Measurements from ENCODE around the gene ZFHX3.

DNA sequence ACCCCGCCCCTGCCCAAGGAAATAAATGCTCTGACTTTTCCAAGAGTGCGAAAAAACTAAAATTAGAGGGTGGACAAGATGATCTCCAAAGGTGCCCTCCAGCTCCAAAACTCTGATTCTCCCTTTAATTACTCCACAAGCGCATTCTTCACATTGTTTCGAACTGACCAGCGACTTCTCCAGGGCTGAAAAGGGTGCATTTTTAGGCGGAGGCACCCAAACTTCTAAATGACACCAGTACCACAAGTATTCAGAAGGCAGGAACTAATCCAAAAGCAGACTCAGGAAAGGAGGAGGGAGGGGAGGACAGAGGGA is 750 bp downstream of the ZFHX3 start:
- TF ChIP-seq, protein P1, sequence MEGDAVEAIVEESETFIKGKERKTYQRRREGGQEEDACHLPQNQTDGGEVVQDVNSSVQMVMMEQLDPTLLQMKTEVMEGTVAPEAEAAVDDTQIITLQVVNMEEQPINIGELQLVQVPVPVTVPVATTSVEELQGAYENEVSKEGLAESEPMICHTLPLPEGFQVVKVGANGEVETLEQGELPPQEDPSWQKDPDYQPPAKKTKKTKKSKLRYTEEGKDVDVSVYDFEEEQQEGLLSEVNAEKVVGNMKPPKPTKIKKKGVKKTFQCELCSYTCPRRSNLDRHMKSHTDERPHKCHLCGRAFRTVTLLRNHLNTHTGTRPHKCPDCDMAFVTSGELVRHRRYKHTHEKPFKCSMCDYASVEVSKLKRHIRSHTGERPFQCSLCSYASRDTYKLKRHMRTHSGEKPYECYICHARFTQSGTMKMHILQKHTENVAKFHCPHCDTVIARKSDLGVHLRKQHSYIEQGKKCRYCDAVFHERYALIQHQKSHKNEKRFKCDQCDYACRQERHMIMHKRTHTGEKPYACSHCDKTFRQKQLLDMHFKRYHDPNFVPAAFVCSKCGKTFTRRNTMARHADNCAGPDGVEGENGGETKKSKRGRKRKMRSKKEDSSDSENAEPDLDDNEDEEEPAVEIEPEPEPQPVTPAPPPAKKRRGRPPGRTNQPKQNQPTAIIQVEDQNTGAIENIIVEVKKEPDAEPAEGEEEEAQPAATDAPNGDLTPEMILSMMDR (IDR thresholded peaks at IDR 0.05), result no peak
- no peak for TF ChIP-seq POLR2A (IDR thresholded peaks at IDR 0.05)

Data from tibial nerve (tissue), 3 donors.